ENCODE results near the gene FLT4.
A peak's percentile ranks its signal among the peaks of the same experiment; 100 is the strongest.
"Not testable (repeated sequence)": the region's sequence is repeated elsewhere in the genome, so short reads cannot be mapped to it uniquely, and the experiment has no call there.

FLT4 gene

DNA sequence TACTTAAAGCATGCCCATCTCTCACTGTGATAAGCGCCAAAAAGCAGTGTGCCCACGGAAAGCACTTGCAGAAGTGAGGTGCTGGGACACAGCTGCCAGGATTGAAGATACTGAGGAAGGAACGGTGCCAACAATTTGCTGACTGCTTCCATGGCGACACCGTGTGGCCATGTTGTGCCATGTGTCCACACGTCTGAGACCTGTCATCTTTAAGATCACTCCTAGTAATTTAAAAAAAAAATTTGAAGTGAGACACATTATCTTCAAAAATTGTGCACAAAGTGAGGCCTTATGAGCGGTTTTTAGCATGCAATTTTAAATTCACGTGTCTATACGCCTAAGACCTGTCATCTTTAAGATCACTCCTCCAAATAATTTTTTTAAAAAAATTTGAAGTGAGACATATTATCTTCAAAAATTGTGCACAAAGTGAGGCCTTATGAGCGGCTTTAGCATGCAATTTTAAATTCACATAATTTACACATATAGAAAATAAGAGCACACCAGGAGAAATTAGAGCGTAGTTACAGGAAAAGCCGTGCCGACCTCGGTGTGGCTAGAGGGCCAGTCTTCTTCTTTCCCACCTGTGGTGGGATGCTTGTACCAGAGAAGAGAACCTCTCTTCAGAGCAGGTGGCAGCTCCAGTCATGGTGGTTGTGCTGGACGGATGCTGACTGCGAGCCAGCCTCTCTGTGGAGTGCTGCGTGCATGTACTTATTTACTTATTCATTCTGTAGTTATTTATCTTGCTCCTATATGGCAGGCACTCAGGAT, 21.4 kb upstream of the FLT4 start:
- no peak overlapping the region for H3K9ac ChIP-seq
- peaks cover 29% of the 10 kb centered on the region for H3K27me3 ChIP-seq
- no peak overlapping the region for H3K4me3 ChIP-seq
- no peaks in the 10 kb centered on the region for H3K36me3 ChIP-seq
- TF ChIP-seq Cebpa-rat (IDR thresholded peaks at IDR 0.05): no peak
- peaks cover 14% of the 10 kb centered on the region for H3K9me3 ChIP-seq
- peaks cover 24% of the 10 kb centered on the region for H3K4me1 ChIP-seq
- no peaks in the 10 kb centered on the region for H4K20me1 ChIP-seq
- no peak overlapping the region for H3K27ac ChIP-seq
- 0 out of 2 replicates have a peak overlapping the region, but pooled peaks have one; percentile 59 for H3K4me2 ChIP-seq

DNA sequence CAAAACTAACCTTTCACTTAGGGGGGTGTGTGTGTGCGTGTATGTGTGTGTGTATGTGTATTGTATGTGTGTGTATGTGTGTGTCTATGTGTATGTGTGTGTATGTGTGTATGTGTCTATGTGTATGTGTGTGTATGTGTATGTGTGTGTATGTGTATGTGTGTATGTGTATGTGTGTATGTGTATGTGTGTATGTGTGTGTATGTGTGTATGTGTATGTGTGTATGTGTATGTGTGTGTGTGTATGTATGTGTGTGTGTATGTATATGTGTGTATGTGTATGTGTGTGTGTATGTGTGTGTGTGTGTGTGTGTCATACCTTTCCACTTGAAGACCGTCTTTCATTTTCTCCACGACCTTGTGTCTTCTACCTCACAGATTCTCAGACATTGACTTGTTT, 20.8 kb upstream of the FLT4 start:
- Histone ChIP-seq H3K4me2 (peak overlapping the region; percentile 59), H3K9ac (no peak overlapping the region), H3K4me3 (no peak overlapping the region), H3K27ac (no peak overlapping the region), H3K36me3 (no peaks in the 10 kb centered on the region), H3K9me3 (peaks cover 14% of the 10 kb centered on the region), H3K4me1 (peaks cover 24% of the 10 kb centered on the region), H4K20me1 (no peaks in the 10 kb centered on the region), H3K27me3 (peaks cover 26% of the 10 kb centered on the region)
- no peak for TF ChIP-seq Cebpa-rat (IDR thresholded peaks at IDR 0.05)

DNA sequence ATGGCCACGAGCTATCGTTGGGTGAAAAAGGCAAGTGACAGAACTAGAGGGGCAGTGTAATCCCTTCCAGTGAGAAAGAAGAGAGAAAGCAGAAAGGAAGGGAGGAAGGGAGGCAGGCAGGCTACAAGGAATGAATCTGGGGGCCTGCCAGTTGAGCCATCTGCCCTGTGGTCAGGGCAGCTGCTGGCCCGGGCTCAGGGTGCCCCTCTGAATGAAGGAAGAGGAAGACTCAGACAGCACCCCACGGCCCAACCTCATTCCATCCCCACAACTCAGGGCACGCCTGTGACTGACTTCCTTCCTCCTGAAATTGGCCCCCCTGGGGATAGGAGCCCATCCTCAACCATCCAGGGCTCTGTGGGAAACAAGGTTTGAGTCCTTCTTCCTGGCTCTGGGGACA, 20.3 kb upstream of the FLT4 start:
- Histone ChIP-seq H4K20me1 (no peaks in the 10 kb centered on the region), H3K4me2 (peak overlapping the region; percentile 59), H3K4me3 (no peak overlapping the region), H3K36me3 (no peaks in the 10 kb centered on the region), H3K4me1 (peaks cover 24% of the 10 kb centered on the region), H3K9ac (peak overlapping the region; percentile 13; the same call in 1 of the 2 replicates), H3K27ac (peak overlapping the region; percentile 39), H3K9me3 (peaks cover 14% of the 10 kb centered on the region), H3K27me3 (peaks cover 21% of the 10 kb centered on the region)
- no peak for TF ChIP-seq Cebpa-rat (IDR thresholded peaks at IDR 0.05)

DNA sequence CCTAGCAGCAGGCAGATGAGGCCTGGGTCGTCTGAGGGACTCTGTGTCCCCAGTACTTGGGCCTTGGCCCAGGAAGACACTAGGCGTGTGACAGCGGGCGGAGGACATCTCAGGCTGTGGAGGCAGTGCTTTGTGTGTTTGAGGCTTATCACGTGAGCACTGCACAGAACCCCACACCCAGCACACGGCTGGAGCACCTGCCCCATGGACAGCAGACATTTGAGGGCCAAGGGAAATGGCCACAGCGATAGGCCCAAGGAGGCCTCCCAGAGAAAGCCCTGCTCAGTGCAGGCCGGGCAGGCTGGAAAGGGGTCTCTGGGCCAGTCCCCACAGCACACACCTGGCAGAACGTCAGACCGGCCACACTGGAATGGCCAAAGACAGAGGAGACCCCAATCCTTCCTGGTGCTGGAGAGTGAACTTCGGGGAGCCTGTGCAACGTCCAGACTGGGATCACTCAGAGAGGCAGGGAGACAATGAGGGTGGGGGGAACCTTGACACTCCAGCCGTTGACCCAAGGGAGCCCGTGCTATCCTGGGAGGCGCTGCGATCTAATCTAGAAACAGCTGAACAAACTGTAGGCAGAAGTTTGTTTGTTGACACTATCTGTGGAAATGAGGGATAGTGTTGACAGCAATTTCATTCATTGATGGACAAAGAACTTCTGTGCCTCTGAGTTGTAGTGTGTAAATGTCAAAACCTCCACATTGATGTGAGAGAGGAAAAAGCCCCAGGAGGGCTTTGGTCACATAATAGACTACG, 19.6 kb upstream of the FLT4 start:
- peaks cover 24% of the 10 kb centered on the region for H3K4me1 ChIP-seq
- H3K36me3 ChIP-seq: no peaks in the 10 kb centered on the region
- peak overlapping the region; percentile 39 for H3K27ac ChIP-seq
- peak overlapping the region; percentile 13; the same call in 1 of the 2 replicates for H3K9ac ChIP-seq
- H3K27me3 ChIP-seq: peaks cover 14% of the 10 kb centered on the region
- peaks cover 13% of the 10 kb centered on the region for H3K9me3 ChIP-seq
- H4K20me1 ChIP-seq: no peaks in the 10 kb centered on the region
- no peak overlapping the region for H3K4me3 ChIP-seq
- no peak for TF ChIP-seq Cebpa-rat (IDR thresholded peaks at IDR 0.05)
- H3K4me2 ChIP-seq: peak overlapping the region; percentile 59

DNA sequence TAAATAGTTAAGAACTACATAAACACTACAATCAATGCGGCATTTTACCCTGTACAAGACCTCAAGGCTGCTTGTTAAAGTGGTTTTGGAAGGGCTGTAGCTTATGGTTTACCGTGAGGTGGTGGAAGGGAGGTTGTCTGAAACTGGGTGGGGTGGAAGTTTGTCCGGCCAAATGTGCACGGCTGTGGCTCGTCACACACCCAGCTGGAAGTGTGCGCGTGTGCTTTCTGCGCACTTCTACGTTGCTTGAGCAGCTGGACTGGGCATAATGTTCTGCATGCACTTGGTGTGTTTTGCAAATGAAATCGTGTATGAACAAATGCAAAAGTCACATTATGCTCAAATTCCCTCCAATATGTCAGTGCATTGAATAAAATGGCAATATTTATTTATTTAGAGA, 17.4 kb upstream of the FLT4 start:
- H3K4me3 ChIP-seq: no peak overlapping the region
- no peak overlapping the region for H3K4me2 ChIP-seq
- no peaks in the 10 kb centered on the region for H3K36me3 ChIP-seq
- H3K27ac ChIP-seq: no peak overlapping the region
- peaks cover 24% of the 10 kb centered on the region for H3K4me1 ChIP-seq
- no peaks in the 10 kb centered on the region for H4K20me1 ChIP-seq
- H3K9ac ChIP-seq: no peak overlapping the region
- TF ChIP-seq Cebpa-rat (IDR thresholded peaks at IDR 0.05): no peak
- peaks cover 7% of the 10 kb centered on the region; the same call in 1 of the 2 replicates for H3K9me3 ChIP-seq
- H3K27me3 ChIP-seq: no peaks in the 10 kb centered on the region

DNA sequence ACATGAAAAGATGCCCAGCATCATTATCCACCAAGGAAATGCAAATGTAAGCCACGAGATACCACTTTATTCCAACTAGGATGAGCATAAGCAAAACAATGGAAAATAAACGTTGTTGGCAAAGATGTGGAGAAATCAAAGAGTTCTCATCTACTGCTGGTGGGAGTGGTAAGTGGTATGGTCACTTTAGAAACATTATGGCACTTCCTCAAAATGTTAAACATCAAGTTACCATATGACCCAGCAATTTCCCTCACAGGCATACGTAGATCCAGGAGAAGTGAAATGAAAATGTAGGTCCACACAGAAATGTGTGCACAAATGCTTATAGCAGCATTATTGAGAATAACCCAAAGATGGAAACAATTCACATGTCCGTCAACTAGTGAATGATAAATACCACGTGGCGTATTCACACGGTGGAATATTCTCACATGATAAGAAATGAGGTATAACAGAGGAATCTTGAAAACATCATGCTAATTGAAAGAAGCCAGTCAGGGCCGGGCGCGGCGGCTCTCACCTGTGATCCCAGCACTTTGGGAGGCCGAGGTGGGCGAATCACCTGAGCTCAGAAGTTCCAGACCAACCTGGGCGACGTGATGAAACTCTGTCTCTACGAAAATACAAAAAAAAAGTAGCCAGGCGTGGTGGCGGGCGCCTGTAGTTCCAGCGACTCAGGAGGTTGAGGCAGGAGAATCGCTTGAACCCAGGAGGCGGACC, 16.4 kb upstream of the FLT4 start:
- Histone ChIP-seq H3K9ac (no peak overlapping the region), H3K36me3 (no peaks in the 10 kb centered on the region), H3K4me2 (no peak overlapping the region), H4K20me1 (no peaks in the 10 kb centered on the region), H3K27me3 (no peaks in the 10 kb centered on the region), H3K9me3 (peaks cover 7% of the 10 kb centered on the region; the same call in 1 of the 2 replicates), H3K4me1 (peaks cover 24% of the 10 kb centered on the region), H3K4me3 (no peak overlapping the region), H3K27ac (no peak overlapping the region)
- no peak for TF ChIP-seq Cebpa-rat (IDR thresholded peaks at IDR 0.05)

DNA sequence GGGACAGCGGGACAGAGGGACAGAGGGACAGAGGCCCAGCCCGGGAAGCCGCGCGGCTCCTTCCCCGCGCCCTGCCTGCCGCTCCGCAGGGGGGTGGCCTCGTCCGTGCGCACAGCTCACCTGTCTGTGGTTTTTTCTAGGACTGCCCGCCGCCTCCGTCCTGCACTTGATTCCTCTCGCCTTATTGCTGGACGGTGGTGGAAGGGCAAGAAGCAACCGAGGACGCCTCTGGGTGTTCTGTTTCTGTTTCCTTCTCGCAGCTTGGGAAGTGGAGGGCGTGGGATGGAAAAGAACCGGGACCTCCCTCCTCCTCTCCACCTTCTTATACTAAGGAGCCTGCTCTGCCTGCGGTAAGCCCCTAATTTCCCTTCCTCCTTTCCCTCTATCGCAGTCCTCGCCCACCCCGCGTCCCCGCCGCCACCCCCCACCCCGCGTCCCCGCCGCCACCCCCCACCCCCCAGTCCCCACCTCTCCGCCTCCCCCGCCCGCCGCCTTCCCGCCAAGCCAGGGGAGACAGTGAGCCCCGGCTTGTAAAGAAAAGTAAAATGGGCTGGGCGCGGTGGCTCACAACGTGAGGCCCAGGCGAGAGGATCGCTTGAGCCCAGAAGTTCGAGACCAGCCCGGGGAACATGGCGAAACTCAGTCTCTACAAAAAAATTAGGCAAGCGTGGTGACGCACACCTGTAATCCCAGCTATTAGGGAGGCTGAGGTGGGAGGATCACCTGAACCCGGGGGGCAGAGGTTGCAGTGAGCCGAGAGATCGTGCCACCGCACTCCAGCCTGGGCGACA, 9.6 kb upstream of the FLT4 start:
- Histone ChIP-seq H3K27me3 (no peaks in the 10 kb centered on the region), H3K9ac (no peak overlapping the region), H3K4me1 (no peaks in the 10 kb centered on the region), H3K4me2 (no peak overlapping the region), H3K9me3 (no peaks in the 10 kb centered on the region), H3K36me3 (no peaks in the 10 kb centered on the region), H3K27ac (no peak overlapping the region), H4K20me1 (no peaks in the 10 kb centered on the region), H3K4me3 (no peak overlapping the region)
- no peak for TF ChIP-seq Cebpa-rat (IDR thresholded peaks at IDR 0.05)

DNA sequence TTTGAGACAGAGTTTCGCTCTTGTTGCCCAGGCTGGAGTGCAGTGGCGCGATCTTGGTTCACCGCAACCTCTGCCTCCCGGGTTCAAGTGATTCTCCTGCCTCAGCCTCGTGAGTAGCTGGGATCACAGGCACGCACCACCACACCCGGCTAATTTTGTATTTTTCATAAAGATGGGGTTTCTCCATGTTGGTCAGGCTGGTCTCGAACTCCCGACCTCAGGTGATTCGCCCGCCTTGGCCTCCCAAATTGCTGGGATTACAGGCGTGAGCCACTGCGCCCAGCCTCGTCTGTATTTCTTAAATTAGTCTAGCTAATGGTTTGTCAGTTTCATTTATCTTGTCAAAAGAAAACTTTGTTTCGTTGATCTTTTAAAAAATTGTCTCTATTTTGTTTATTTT, 5.8 kb upstream of the FLT4 start:
- H3K27ac ChIP-seq, H3K9me3 ChIP-seq, H3K4me1 ChIP-seq, H3K9ac ChIP-seq, H3K4me3 ChIP-seq, H3K36me3 ChIP-seq, H3K4me2 ChIP-seq, H4K20me1 ChIP-seq: not testable (repeated sequence)
- H3K27me3 ChIP-seq: peaks cover 23% of the 10 kb centered on the region

DNA sequence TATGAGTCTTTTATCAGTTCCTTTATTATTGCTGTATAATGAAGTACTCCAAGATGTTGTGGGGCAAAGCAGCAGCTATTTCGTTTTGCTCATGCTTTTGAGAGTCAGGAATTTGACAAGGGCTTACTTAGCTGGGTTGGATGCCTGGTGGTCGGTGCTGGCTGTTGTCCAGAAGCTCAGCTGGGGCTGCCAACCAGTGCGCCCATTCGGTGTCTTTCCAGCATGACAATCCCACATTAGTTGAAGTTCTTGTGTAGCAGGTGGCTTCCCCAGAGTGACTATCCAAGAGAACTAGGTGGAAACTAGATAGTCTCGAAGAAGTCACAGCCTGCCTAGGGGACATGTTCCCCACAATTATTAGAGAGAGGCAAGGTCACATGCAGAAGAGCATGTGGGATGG, 3.4 kb upstream of the FLT4 start:
- Histone ChIP-seq H3K27me3 (peaks cover 47% of the 10 kb centered on the region), H4K20me1 (peaks cover 7% of the 10 kb centered on the region; the same call in 1 of the 2 replicates), H3K4me3 (no peak overlapping the region), H3K27ac (no peak overlapping the region), H3K4me1 (0 out of 2 replicates have a peak, but pooled peaks cover 7% of the 10 kb centered on the region), H3K9me3 (no peaks in the 10 kb centered on the region), H3K36me3 (no peaks in the 10 kb centered on the region), H3K4me2 (no peak overlapping the region), H3K9ac (no peak overlapping the region)
- no peak for TF ChIP-seq Cebpa-rat (IDR thresholded peaks at IDR 0.05)

Measured in BLaER1 (cell line).